Activated naive CD4-positive, alpha-beta T cell (primary cell): Measurements from ENCODE around the gene WTAP.
"Not testable (repeated sequence)": the region's sequence is repeated elsewhere in the genome, so short reads cannot be mapped to it uniquely, and the experiment has no call there.

ENCODE experiments used
- DNase-seq, 4 experiments: peaks; one replicate each; lab custom pipeline; 2025; lab: John Stamatoyannopoulos, UW

Gene WTAP

DNA sequence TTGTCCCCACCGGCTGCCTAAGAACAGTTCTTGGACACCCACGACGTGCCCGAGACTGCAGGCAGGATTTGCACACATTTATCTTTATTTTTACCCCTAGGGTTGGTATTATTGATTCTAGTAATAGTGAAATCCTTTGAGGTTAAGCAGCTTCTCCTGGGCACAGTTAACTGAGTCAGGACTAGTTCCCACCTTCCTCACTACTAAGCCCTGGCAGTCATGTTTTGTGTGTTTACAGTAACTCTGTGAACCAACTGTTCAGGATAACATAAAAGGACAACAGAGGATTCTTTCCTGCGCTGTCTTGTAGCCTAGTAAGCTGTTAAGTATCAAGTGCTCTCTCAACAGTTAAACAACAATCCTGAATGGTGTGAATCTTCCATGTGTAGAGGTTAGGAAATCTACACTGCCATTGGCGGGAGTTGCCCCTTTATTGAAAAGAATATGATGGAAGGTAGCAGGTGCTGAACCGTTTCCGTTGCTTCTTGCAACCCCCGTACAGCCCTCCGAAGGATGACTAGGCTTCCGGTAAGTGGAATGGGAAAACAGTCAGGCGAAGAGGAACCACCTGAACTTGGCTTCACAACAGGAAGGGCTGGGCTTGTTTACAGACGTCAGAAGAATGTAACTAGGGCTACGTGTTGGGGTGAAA is 33.3 kb upstream of the WTAP start:
- DNase-seq: peak in 1 of 4 experiments; percentile 10

DNA sequence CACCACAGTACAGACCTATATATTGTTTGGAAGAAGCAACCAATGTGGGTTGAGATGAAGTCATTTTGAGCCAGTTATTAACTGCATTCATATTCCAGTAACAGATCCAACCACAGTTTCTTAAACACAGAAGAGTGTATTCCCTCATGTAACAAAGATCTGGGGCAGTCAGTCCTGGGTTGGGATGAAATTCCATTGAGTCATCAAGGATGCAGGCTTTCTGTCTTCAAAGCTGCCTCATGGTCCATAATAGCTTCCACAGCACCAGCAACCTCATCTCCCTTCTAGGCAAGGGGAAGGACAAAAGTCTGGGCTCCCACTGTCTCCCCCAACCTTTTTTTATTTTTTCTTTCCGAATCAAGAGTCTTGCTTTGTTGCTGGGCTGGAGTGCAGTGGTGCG is 31.3 kb upstream of the WTAP start:
- no peak for DNase-seq

- DNase-seq: no peak
Observed at GRCh38 chr6:159700970-159701369, 26.3 kb upstream of the WTAP start.

GRCh38 chr6:159701413-159701999 is 25.8 kb upstream of the WTAP start:
- no peak for DNase-seq

DNA sequence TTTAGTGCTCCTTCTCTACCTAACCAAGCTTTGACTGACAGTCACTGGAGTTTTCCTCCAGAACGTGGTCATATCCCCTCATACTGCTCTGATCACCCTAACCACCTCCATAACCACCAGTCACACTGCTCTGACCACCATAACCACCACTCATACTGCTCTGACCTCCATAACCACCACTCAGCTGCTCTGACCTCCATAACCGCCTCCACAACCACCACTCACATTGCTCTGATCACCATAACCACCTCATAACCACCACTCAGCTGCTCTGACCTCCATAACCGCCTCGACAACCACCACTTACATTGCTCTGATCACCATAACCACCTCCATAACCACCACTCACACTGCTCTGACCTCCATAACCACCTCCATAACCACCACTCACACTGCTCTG is 16.7 kb upstream of the WTAP start:
- not testable (repeated sequence) for DNase-seq

GRCh38 chr6:159712389-159712788 is 14.9 kb upstream of the WTAP start:
- DNase-seq: not testable (repeated sequence)

DNA sequence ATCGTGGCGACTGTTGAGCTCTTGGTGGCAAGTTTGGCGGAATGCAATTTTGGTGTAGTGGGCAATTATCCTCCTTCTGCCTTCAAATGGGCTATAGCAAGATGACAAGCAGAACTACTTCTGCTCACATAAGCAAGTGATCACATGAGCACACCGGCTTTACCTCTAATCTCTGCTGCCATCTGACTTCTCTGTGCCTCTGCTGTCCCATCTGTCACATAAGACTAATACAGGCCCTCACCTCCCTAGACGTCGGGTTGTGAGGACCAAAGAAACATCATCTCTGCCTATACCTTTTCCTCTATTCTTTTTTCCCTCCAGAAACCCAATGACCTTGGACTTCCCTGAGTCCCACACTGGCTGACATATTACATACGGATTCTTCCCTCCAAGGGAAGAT is 13.3 kb upstream of the WTAP start:
- DNase-seq: no peak

DNA sequence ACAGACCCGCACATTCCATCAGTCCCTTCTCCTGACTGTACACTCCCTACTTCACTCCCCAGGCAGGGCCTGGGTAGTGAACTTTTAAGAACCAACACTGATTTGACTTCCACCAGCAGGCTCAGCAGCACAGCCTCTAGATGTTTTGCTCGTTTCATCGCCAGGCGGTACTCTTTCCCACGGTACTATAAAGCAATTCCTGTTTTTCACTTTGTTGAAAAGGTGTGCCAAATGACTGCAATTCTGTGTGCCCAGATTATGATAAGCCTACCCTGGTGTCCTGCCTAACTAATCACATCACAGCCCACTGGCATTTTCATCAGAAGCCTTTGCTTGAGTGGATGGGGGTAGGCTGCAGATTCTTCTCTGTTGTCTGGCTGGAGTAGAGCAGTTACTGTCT is 12.9 kb upstream of the WTAP start:
- no peak for DNase-seq

DNA sequence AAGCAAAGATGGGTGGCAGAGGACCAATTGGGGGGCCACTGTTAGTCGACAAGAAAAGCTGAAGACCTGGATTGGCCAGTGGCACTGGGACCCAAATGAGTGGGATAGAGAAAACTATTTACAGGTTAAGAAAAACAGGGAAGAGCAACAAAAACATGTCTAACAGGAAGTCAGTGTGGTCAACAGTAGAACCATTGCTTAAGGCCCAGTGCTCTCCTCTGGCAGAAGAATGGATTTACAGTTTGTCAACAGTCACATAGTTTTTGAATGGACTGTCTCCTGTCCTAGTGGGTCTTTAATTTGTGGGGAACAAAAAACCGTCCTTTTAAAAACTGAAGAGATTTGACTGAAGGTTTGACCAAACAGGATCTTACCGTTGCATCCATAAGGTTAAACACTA is 12.1 kb upstream of the WTAP start:
- no peak for DNase-seq

DNA sequence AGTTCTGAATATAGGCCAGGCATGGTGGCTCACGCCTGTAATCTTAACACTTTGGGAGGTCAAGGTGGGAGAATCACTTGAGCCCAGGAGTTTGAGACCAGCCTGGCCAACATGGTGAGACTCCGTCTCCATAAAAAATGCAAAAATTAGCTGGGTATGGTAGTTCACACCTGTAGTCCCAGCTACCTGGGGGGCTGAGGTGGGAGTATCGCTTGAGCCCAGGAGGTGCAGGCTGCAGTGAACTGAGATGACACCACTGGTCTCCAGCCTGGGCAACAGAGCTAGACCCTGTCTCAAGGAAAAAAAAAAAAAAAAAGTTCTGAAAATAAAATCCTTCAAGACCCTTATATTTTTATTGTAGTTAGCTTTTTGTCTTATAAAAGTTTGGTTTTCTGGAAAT is 11.7 kb upstream of the WTAP start:
- DNase-seq: no peak

DNA sequence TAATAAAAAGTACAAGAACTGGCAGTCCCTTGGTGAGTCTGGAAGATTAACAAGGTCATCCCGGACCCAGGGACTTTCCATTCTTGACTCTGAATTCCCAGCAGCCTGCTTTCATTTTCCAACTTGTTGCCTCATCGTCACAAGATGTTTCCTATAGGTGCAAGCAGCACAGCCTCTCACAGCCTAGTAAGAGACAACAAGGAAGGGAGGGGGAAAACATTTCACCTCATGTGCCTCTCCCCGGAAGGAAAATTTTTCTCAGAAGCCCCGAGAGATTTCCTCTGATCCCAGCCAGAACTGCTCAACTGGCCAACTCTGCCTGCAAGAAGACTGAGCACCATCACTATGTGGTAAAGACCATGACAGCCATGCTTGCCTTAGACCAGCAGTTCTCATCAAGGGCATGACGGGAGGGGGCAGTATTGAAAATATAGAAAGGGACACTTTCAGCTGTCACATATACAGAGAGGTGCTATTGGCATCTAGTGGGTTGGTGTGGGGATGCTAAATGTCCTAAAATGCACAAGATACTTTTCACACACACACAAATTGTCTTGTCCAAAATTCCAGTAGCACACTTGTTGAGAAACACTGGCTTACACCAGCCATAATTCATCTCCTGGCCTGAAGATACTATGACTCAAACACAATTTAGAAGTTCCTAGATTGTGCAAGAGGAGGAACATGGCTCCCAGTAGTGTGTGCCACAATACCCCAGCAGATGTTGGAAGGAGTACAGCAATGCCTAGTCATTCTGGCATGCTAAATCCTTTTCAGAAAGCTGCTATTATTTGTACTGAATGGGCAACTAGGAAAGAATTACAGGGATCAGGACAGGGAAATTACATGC is 10.8 kb upstream of the WTAP start:
- no peak for DNase-seq

DNA sequence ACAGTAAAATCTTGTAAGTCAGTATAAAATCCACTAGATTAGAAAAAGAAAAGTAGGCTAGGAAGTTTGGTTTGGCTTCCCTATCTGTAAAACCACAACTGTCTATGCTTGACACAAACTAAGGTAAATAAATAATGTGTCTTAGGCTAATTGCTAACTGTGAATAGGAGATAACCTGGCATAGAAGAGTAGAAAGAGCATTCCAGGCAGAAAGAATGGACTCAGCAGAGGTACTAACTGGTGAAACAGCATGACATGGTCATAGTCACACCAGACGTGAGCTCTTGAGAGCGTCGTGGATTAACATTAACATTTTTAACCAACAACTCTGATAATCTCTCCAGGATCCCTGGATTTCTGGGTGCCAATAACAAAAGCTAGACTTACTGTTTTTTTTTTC is 8.7 kb upstream of the WTAP start:
- no peak for DNase-seq

DNA sequence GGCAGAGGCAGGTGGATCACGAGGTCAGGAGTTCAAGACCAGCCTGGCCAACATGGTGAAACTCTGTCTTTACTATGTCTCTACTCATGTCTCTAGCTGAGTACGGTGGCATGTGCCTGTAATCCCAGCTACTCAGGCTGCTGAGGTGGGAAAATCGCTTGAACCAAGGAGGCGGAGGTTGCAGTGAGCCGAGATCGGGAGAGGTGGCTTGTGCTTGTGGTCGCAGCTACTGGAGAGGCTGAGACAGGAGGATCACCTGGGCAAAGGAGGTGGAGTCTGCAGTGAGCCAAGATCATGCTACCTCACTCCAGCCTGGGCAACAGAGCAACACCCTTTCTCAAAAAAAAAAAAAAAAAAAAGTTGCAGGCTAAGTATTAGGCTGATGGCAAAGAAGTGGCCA is 8.0 kb upstream of the WTAP start:
- DNase-seq: no peak

DNA sequence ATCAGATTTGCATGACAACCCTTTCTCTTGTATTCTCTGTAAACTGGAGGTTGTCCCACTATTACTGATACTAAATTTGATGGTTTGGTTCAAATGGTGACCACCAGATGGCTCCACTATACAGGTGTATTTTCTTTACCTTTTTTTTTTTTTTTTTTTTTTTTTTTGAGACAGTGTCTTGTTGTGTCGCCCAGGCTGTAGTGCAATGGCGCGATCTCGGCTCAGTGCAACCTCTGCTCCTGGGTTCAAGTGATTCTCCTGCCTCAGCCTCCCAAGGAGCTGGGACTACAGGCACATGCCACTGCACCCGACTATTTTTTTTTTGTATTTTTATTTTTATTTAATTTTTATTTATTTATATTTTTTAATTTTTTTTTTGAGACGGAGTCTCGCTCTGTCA is 6.6 kb upstream of the WTAP start:
- DNase-seq: no peak

DNA sequence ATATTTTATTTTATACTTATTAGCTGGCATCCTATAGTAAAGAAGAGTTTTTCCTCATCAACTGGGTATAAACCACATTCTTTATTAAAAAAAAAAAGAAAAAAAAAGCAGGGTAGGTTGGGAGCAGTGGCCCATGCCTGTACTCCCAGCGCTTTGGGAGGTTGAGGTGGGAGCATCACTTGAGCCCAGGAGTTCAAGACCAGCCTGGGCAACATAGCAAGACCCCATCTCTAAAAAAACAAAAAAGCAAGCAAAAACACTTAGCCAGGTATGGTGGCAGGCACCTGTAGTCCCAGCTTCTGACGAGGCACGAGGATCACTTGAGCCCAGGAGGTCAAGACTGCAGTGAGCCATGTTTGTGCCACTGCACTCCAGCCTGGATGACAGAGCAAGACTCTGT is 5.3 kb upstream of the WTAP start:
- DNase-seq: not testable (repeated sequence)

GRCh38 chr6:159722655-159723054 is 4.7 kb upstream of the WTAP start:
- DNase-seq: no peak

DNA sequence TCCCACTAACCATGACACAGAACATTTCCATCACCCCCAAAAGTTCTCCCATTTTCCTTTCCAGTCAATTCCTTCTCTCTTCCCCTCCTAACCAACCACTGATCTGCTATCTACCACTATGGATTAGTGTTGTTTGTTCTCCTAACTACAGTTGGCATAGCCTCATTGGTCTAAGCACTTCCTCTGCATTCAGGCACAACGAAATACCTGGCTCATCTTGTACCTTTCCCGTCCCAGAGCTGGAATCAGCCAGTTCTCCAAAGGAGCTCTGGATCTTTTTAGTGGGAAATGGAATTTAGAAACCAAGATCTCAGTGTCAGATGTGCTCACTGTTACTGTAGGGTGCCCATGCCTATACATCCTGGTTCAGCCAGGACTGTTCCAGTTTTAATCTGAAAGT is 4.0 kb upstream of the WTAP start:
- no peak for DNase-seq

- DNase-seq: no peak
Observed at GRCh38 chr6:159724778-159725177, 2.5 kb upstream of the WTAP start.

- not testable (repeated sequence) for DNase-seq
Observed at GRCh38 chr6:159725208-159725607, 2.1 kb upstream of the WTAP start.

GRCh38 chr6:159726255-159726917 is 920 bp upstream of the WTAP start:
- DNase-seq: no peak

DNA sequence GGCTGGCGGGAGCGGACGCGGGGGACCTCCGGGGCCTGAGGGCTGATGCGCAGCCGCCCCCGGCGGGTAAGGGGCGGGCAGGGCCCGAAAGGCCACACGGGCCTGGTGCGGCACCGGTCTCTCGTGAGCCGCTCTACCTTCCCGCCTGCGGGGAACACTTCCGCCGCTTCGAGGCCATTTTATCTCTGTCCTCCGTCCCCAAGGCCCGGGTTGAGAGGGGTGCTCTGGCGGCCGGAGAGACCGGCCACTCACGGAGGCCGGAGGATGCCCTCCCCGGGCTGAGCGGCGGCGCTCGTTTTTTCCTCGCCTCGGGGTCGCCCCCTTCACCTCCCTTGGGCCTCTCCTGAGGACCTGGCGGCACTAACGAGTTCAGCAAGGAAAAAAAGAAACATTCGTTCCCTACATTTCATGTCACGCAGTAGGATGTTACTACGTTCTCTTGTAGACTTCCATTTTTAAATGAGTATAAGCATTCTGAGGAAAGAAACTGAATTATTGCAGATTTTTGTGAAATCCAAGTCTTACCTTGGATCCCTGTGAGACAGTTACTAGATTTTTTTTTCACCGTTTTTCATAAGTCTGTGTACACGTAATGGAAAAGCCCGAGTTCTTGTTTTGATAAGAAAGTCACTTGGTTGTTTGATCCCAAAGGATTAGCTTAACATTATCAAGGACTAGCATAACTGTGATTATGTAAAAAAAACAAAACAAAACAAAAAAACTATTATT is 575 bp downstream of the WTAP start:
- DNase-seq: peak in 3 of 4 experiments; percentile 48 to 60 (median 59)

- no peak for DNase-seq
Observed at GRCh38 chr6:159728531-159728964, 1.2 kb downstream of the WTAP start.
